HCT116 (cell line): ENCODE data around the gene ELK4. TPM values are rescaled to one million over a fixed set of nuclear protein-coding genes. Genes with fewer than 3 reads are reported as not detected.

ENCODE experiments used
- ATAC-seq: fragments of 200-7000 bp; cut with Tn5 transposase; 2 replicates; pipeline ENCODE4 v1.9.1; 2020; ENCODE audit warnings: mild to moderate bottlenecking, moderate library complexity
- BruUV-seq: library from RNA; stranded (reverse); fragments of 400-500 nt; replicated peaks from 2 replicates; lab custom pipeline; 2021; lab: Mats Ljungman, UMichigan
- CTCF ChIA-PET: fragments of 300-600 bp; sonication (Branson Sonifier 250); formaldehyde crosslinking; loops from one replicate; lab custom pipeline; 2021; ENCODE audit warnings: antibody characterized with exemption; lab: Charles Lee
- POLR2A ChIA-PET: fragments of 300-600, 350-600 bp; sonication (Branson Sonifier 250); formaldehyde crosslinking; loops from one replicate; lab custom pipeline; 2021; ENCODE audit warnings: antibody characterized with exemption; lab: Charles Lee
- RAD21 ChIA-PET, 2 experiments: fragments of 300-600 bp; sonication (Branson Sonifier 250); formaldehyde crosslinking; loops; one replicate each; lab custom pipeline; 2023; ENCODE audit warnings: low total read pairs in 2 of 2; ENCODE audit not compliant: uncharacterized antibody in 2 of 2, unreplicated experiment in 2 of 2, low non-redundant PET in 1 of 2; lab: Charles Lee
- DNase-seq: peaks from one replicate; pipeline ENCODE4 v3.0.0-alpha.2; 2010; ENCODE audit warnings: low read depth, low spot score
- H2AFZ ChIP-seq: fragments of 200-600 bp; shearing (Covaris generic), sonication (generic); 2 replicates; pipeline ENCODE4 v1.6.1; 2017; ENCODE audit warnings: low read depth, mixed run types, mixed read lengths, antibody characterized with exemption, low read length; ENCODE audit not compliant: poor library complexity, severe bottlenecking
- H3K27ac ChIP-seq: 2 replicates; pipeline ENCODE4 v1.5.1; 2012; ENCODE audit warnings: low read depth, low read length
- H3K27me3 ChIP-seq: fragments of 200-600 bp; sonication (generic); 2 replicates; pipeline ENCODE4 v1.6.1; 2016; ENCODE audit warnings: mixed run types, low read length, mixed read lengths; ENCODE audit not compliant: insufficient read depth
- H3K36me3 ChIP-seq, 2 experiments: fragments of 200-500 bp in 1 of 2; fragments of 200-600 bp in 1 of 2; sonication (Bioruptor generic) in 1 of 2; sonication (generic) in 1 of 2; 2 replicates each; pipeline versions ENCODE4 v1.5.1 to v1.6.1; 2014 to 2016; ENCODE audit warnings: low read length in 2 of 2, inconsistent platforms in 1 of 2, mixed read lengths in 1 of 2, mixed run types in 1 of 2; ENCODE audit not compliant: insufficient read depth in 2 of 2, control insufficient read depth in 1 of 2
- H3K4me1 ChIP-seq, 2 experiments: fragments of 200-600 bp in 1 of 2; sonication (generic) in 1 of 2; 2 replicates each; pipeline versions ENCODE4 v1.5.1 to v1.6.1; 2012 to 2017; ENCODE audit warnings: low read length in 2 of 2, inconsistent platforms in 1 of 2, mild to moderate bottlenecking in 1 of 2, mixed read lengths in 1 of 2, mixed run types in 1 of 2, moderate library complexity in 1 of 2; ENCODE audit not compliant: insufficient read depth in 2 of 2, control insufficient read depth in 1 of 2
- H3K4me2 ChIP-seq: fragments of 200-600 bp; sonication (generic); 2 replicates; pipeline ENCODE4 v1.6.1; 2017; ENCODE audit warnings: mixed run types, low read length, mixed read lengths
- H3K4me3 ChIP-seq, 2 experiments: fragments of 200-600 bp in 1 of 2; sonication (generic) in 1 of 2; replicated peaks in 1 of 2; 2 replicates each; pipeline ENCODE4 v1.5.1; 2011 to 2016; ENCODE audit warnings: low read length in 2 of 2, control low read depth in 1 of 2, low read depth in 1 of 2, mild to moderate bottlenecking in 1 of 2, mixed read lengths in 1 of 2, mixed run types in 1 of 2
- H3K79me2 ChIP-seq: fragments of 200-600 bp; sonication (generic); 2 replicates; pipeline ENCODE4 v1.6.1; 2017; ENCODE audit warnings: mild to moderate bottlenecking, mixed run types, low read length, moderate library complexity, mixed read lengths; ENCODE audit not compliant: insufficient read depth
- H3K9ac ChIP-seq: fragments of 200-600 bp; sonication (generic); 2 replicates; pipeline ENCODE4 v1.6.1; 2016; ENCODE audit warnings: low read length, mixed read lengths
- H3K9me2 ChIP-seq: fragments of 200-600 bp; sonication (generic), shearing (Covaris generic); 2 replicates; pipeline ENCODE4 v1.6.1; 2017; ENCODE audit warnings: mixed run types, mild to moderate bottlenecking, moderate library complexity; ENCODE audit not compliant: insufficient read depth
- H3K9me3 ChIP-seq, 2 experiments: fragments of 200-500 bp in 1 of 2; fragments of 200-600 bp in 1 of 2; sonication (Bioruptor generic) in 1 of 2; sonication (generic) in 1 of 2; 2 replicates each; pipeline ENCODE4 v1.6.1; 2014 to 2017; ENCODE audit warnings: low read length in 2 of 2, mixed read lengths in 2 of 2, inconsistent platforms in 1 of 2, low read depth in 1 of 2, mild to moderate bottlenecking in 1 of 2, mixed run types in 1 of 2, moderate library complexity in 1 of 2; ENCODE audit not compliant: control insufficient read depth in 1 of 2, insufficient read depth in 1 of 2
- H4K20me1 ChIP-seq: fragments of 200-600 bp; sonication (generic), shearing (Covaris generic); 2 replicates; pipeline ENCODE4 v1.6.1; 2017; ENCODE audit warnings: mixed run types, mild to moderate bottlenecking, moderate library complexity; ENCODE audit not compliant: insufficient read depth
- CEBPB ChIP-seq: IDR thresholded peaks from 2 replicates; pipeline ENCODE4 v1.6.1; 2012; ENCODE audit warnings: low read depth
- EGR1 ChIP-seq: IDR thresholded peaks from 2 replicates; pipeline ENCODE4 v1.6.1; 2012; ENCODE audit warnings: low read depth
- EZH2phosphoT487 ChIP-seq: fragments of 200-600 bp; IDR thresholded peaks from 2 replicates; pipeline ENCODE4 v1.6.1; 2018; ENCODE audit warnings: antibody characterized with exemption, borderline replicate concordance
- FOSL1 ChIP-seq: IDR thresholded peaks from 2 replicates; pipeline ENCODE4 v1.6.1; 2012; ENCODE audit warnings: low read depth
- POLR2A ChIP-seq: IDR thresholded peaks from 2 replicates; pipeline ENCODE4 v1.7.0; 2011; ENCODE audit warnings: borderline replicate concordance; ENCODE audit not compliant: insufficient read depth, insufficient read length; ENCODE audit errors: extremely low read depth
- RAD21 ChIP-seq: IDR thresholded peaks from 2 replicates; pipeline ENCODE4 v1.6.1; 2012; ENCODE audit warnings: low read depth, mild to moderate bottlenecking
- SIN3A ChIP-seq: IDR thresholded peaks from 2 replicates; pipeline ENCODE4 v1.6.1; 2012; ENCODE audit warnings: low read depth
- SRF ChIP-seq: IDR thresholded peaks from 2 replicates; pipeline ENCODE4 v1.6.1; 2012; ENCODE audit warnings: low read depth
- TCF7L2 ChIP-seq: IDR thresholded peaks from 2 replicates; pipeline ENCODE4 v1.7.0; 2011; ENCODE audit warnings: borderline replicate concordance, inconsistent platforms; ENCODE audit not compliant: insufficient read depth, insufficient read length; ENCODE audit errors: extremely low read depth
- ZNF274 ChIP-seq: fragments of 200-500 bp; sonication (Bioruptor generic); IDR thresholded peaks from 2 replicates; pipeline ENCODE4 v1.6.1; 2014; ENCODE audit warnings: mild to moderate bottlenecking, low read depth, low read length, inconsistent platforms
- intact Hi-C: fragments of 100-400 bp; cut with micrococcal nuclease; formaldehyde crosslinking; loops from 2 replicates; pipeline ENCODE4 v1.10.0; 2022
- total RNA-seq: library from RNA; stranded (reverse); gene quantifications from one replicate; pipeline ENCODE4 v1.2.1, GENCODE V29; 2021; ENCODE audit not compliant: unreplicated experiment
- TF ChIP-seq, protein P1 (sequence below): IDR thresholded peaks from 2 replicates; pipeline ENCODE4 v1.6.1; 2012; ENCODE audit warnings: low read depth
- TF ChIP-seq, protein P2 (sequence below): IDR thresholded peaks from 2 replicates; pipeline ENCODE4 v1.6.1; 2012

The ELK4 gene
- total RNA-seq, 1 experiment from 2014 or later = 46.2 TPM

DNA sequence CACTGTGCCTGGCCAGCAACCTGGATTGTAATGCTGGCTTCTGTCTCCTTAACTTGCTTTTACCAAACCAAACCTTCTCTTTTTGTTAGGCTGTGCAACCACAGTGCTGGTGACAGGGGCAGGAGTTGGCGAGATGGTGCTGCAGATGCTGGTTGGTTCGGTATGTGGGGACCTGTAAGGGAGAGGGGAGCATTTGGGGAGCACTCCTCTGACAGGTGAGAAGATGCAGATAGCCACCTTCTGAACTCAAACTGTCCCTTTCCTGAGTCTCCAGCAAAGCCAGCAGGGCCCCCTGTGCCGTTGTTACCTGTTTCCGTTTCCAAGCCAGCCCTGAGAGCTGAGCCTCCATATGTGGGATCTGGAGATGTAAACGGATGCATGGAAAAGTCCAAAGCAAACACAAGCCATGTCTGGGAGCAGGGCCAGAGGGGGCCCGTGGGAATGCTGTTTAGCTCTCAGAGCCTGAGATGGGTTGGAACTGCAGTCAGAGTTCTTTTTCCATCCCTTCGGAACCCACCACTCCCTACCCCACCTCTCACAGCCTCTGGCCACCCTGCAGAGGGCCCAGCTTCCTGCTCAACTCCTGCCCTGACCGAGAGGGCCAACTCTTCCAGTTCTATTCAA, 34.0 kb downstream of the ELK4 start:
- CTCF ChIA-PET = no interaction called here
- intact Hi-C loops = loop anchor here (10.0 kb wide), 1 partner anchor 307 kb away; no protein-coding TSS in a partner anchor
- H3K4me2 ChIP-seq = no peak overlapping the region

More for the DNA sequence above, 34.0 kb downstream of the ELK4 start:
- H3K27me3 ChIP-seq = no peaks in the 10 kb centered on the region
- POLR2A ChIA-PET = interaction anchor here (0.7 kb wide), 1 partner anchor 1388 kb away, joined by 4 read pairs; no protein-coding TSS in a partner anchor
- RAD21 ChIA-PET = no interaction called here
- H2AFZ ChIP-seq = no peak overlapping the region
- DNase-seq (no peak), ATAC-seq (no peak)
- H3K9me2 ChIP-seq = no peaks in the 10 kb centered on the region
- H4K20me1 ChIP-seq = no peaks in the 10 kb centered on the region
- H3K9ac ChIP-seq = no peak overlapping the region
- TF ChIP-seq ZNF274 = no peak
- no peak for TF ChIP-seq RAD21
- no peak for TF ChIP-seq EZH2phosphoT487
- no peak for TF ChIP-seq TCF7L2
- no peak for TF ChIP-seq POLR2A
- TF ChIP-seq EGR1 = no peak
- TF ChIP-seq, protein P1, sequence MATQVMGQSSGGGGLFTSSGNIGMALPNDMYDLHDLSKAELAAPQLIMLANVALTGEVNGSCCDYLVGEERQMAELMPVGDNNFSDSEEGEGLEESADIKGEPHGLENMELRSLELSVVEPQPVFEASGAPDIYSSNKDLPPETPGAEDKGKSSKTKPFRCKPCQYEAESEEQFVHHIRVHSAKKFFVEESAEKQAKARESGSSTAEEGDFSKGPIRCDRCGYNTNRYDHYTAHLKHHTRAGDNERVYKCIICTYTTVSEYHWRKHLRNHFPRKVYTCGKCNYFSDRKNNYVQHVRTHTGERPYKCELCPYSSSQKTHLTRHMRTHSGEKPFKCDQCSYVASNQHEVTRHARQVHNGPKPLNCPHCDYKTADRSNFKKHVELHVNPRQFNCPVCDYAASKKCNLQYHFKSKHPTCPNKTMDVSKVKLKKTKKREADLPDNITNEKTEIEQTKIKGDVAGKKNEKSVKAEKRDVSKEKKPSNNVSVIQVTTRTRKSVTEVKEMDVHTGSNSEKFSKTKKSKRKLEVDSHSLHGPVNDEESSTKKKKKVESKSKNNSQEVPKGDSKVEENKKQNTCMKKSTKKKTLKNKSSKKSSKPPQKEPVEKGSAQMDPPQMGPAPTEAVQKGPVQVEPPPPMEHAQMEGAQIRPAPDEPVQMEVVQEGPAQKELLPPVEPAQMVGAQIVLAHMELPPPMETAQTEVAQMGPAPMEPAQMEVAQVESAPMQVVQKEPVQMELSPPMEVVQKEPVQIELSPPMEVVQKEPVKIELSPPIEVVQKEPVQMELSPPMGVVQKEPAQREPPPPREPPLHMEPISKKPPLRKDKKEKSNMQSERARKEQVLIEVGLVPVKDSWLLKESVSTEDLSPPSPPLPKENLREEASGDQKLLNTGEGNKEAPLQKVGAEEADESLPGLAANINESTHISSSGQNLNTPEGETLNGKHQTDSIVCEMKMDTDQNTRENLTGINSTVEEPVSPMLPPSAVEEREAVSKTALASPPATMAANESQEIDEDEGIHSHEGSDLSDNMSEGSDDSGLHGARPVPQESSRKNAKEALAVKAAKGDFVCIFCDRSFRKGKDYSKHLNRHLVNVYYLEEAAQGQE = no peak
- TF ChIP-seq CEBPB = no peak
- no peak for TF ChIP-seq SRF
- TF ChIP-seq, protein P2, sequence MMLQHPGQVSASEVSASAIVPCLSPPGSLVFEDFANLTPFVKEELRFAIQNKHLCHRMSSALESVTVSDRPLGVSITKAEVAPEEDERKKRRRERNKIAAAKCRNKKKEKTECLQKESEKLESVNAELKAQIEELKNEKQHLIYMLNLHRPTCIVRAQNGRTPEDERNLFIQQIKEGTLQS = no peak
- TF ChIP-seq FOSL1 = no peak
- TF ChIP-seq SIN3A = no peak
- TF ChIP-seq, all 23 proteins: peak for 0
- no peak overlapping the region for H3K4me3 ChIP-seq
- H3K27ac ChIP-seq = no peak overlapping the region
- no peaks in the 10 kb centered on the region for H3K79me2 ChIP-seq
- H3K4me1 ChIP-seq = no peaks in the 10 kb centered on the region
- H3K36me3 ChIP-seq = no peaks in the 10 kb centered on the region
- no peaks in the 10 kb centered on the region for H3K9me3 ChIP-seq
- BruUV-seq = no TSS peak
